GM23338 (cell line): Measurements from ENCODE around the gene RENBP. TPM values are rescaled to one million over a fixed set of nuclear protein-coding genes. Genes with fewer than 3 reads are reported as not detected.

Experiments
- ATAC-seq: fragments of 200-7000 bp; cut with Tn5 transposase; 3 replicates; pipeline ENCODE4 v1.9.1; 2020
- DNase-seq: peaks from one replicate; pipeline ENCODE4 v3.0.0-alpha.2; 2015; ENCODE audit warnings: low spot score
- H2AFZ ChIP-seq: fragments of 200-600 bp; sonication (generic); 2 replicates; pipeline ENCODE4 v1.8.0; 2016; ENCODE audit warnings: antibody characterized with exemption, mild to moderate bottlenecking, moderate library complexity
- H3F3A ChIP-seq: fragments of 200-600 bp; sonication (generic); replicated peaks from 2 replicates; pipeline ENCODE4 v1.8.0; 2017; ENCODE audit warnings: antibody characterized with exemption, mixed run types, low read depth
- H3K27ac ChIP-seq: fragments of 200-600 bp; sonication (generic); 2 replicates; pipeline ENCODE4 v1.6.1; 2016; ENCODE audit warnings: low read depth
- H3K27me3 ChIP-seq: fragments of 200-600 bp; sonication (generic); 2 replicates; pipeline ENCODE4 v1.8.0; 2016; ENCODE audit warnings: mild to moderate bottlenecking, mixed run types, moderate library complexity; ENCODE audit not compliant: insufficient read depth
- H3K36me3 ChIP-seq: fragments of 200-600 bp; sonication (generic); 2 replicates; pipeline ENCODE4 v1.8.0; 2016; ENCODE audit warnings: mild to moderate bottlenecking; ENCODE audit not compliant: insufficient read depth
- H3K4me1 ChIP-seq: fragments of 200-600 bp; sonication (generic); 2 replicates; pipeline ENCODE4 v1.8.0; 2016; ENCODE audit warnings: mild to moderate bottlenecking, moderate library complexity; ENCODE audit not compliant: insufficient read depth
- H3K4me2 ChIP-seq: fragments of 200-600 bp; sonication (generic); 2 replicates; pipeline ENCODE4 v1.7.1; 2017; ENCODE audit warnings: mixed run types
- H3K4me3 ChIP-seq: fragments of 200-600 bp; sonication (generic); 2 replicates; pipeline ENCODE4 v1.6.1; 2016; ENCODE audit warnings: mixed run types
- H3K79me2 ChIP-seq: fragments of 200-600 bp; sonication (generic); replicated peaks from 2 replicates; pipeline ENCODE4 v1.8.0; 2017; ENCODE audit warnings: mild to moderate bottlenecking; ENCODE audit not compliant: insufficient read depth
- H3K9me2 ChIP-seq: fragments of 200-600 bp; sonication (generic); 2 replicates; pipeline ENCODE4 v1.8.0; 2017; ENCODE audit not compliant: insufficient read depth
- H4K20me1 ChIP-seq: fragments of 200-600 bp; sonication (generic); replicated peaks from 2 replicates; pipeline ENCODE4 v1.8.0; 2017; ENCODE audit warnings: mild to moderate bottlenecking; ENCODE audit not compliant: insufficient read depth
- H3K27ac Mint-ChIP-seq: 2 replicates; pipeline ENCODE4 v1.8.0; 2020; ENCODE audit warnings: inconsistent platforms, mild to moderate bottlenecking, moderate library complexity, mixed read lengths
- H3K27me3 Mint-ChIP-seq: 3 replicates; pipeline ENCODE4 v1.8.0; 2022; ENCODE audit warnings: low read depth, mild to moderate bottlenecking, moderate library complexity, mixed read lengths, inconsistent platforms; ENCODE audit not compliant: insufficient read depth, poor library complexity
- H3K36me3 Mint-ChIP-seq: 3 replicates; pipeline ENCODE4 v1.8.0; 2021; ENCODE audit warnings: low read depth, mild to moderate bottlenecking, inconsistent platforms, moderate library complexity, mixed read lengths
- H3K4me1 Mint-ChIP-seq: 3 replicates; pipeline ENCODE4 v1.8.0; 2020; ENCODE audit warnings: mild to moderate bottlenecking, inconsistent platforms, mixed read lengths
- H3K4me3 Mint-ChIP-seq: 3 replicates; pipeline ENCODE4 v1.8.0; 2021; ENCODE audit warnings: moderate library complexity, mild to moderate bottlenecking, inconsistent platforms, mixed read lengths
- H3K9me3 Mint-ChIP-seq: 3 replicates; pipeline ENCODE4 v1.8.0; 2020; ENCODE audit warnings: moderate library complexity, mild to moderate bottlenecking, inconsistent platforms, mixed read lengths
- CTCF ChIP-seq, 2 experiments: fragments of 200-600 bp in 1 of 2; sonication (generic) in 1 of 2; conservative IDR thresholded peaks; 2 replicates each; pipeline versions ENCODE4 v1.5.1 to v1.6.1; 2016 to 2017; ENCODE audit warnings: antibody characterized with exemption in 2 of 2, low read depth in 2 of 2, mild to moderate bottlenecking in 2 of 2, moderate library complexity in 1 of 2
- EZH2 ChIP-seq: fragments of 200-600 bp; sonication (generic); IDR thresholded peaks from one replicate; pipeline ENCODE4 v1.8.0; 2017; ENCODE audit warnings: antibody characterized with exemption, mild to moderate bottlenecking, low read depth; ENCODE audit not compliant: unreplicated experiment
- EZH2phosphoT487 ChIP-seq: fragments of 200-600 bp; sonication (generic); IDR thresholded peaks from one replicate; pipeline ENCODE4 v1.8.1; 2018; ENCODE audit warnings: antibody characterized with exemption; ENCODE audit not compliant: unreplicated experiment
- JUNB ChIP-seq: IDR thresholded peaks from one replicate; pipeline ENCODE4 v1.6.1; 2016; ENCODE audit warnings: antibody characterized with exemption; ENCODE audit not compliant: unreplicated experiment
- NANOG ChIP-seq: IDR thresholded peaks from 2 replicates; pipeline ENCODE4 v1.6.1; 2016; ENCODE audit warnings: antibody characterized with exemption, borderline replicate concordance
- POLR2AphosphoS5 ChIP-seq: IDR thresholded peaks from 2 replicates; pipeline ENCODE4 v1.6.1; 2016; ENCODE audit warnings: antibody characterized with exemption, low read depth
- STAT1 ChIP-seq: IDR thresholded peaks from one replicate; pipeline ENCODE4 v1.6.1; 2016; ENCODE audit warnings: antibody characterized with exemption; ENCODE audit not compliant: unreplicated experiment
- ZNF114 ChIP-seq: fragments of 250-450 bp; sonication (Bioruptor Pico); IDR thresholded peaks from 2 replicates; pipeline ENCODE4 v1.5.0; 2020; ENCODE audit warnings: mild to moderate bottlenecking, moderate library complexity
- ZNF462 ChIP-seq: fragments of 250-450 bp; sonication (Bioruptor Pico); IDR thresholded peaks from 2 replicates; pipeline ENCODE4 v1.5.0; 2020; ENCODE audit warnings: mild to moderate bottlenecking, moderate library complexity
- polyA plus RNA-seq: library from polyadenylated mRNA; unstranded; fragments of >200 nt; fragmentation: Nextera tagmentation; extraction: Ambion mirVana; gene quantifications from 2 replicates; pipeline ENCODE4 v1.2.1, GENCODE V29; 2016
- total RNA-seq: library from RNA; depleted of rRNA; stranded (reverse); fragments of >200 nt; shearing (Covaris generic); gene quantifications from 2 replicates; pipeline ENCODE4 v1.2.3, GENCODE V29; 2014
- TF ChIP-seq, protein P1 (sequence below): IDR thresholded peaks from 2 replicates; pipeline ENCODE4 v1.6.1; 2016; ENCODE audit warnings: antibody characterized with exemption
- TF ChIP-seq, protein P2 (sequence below): IDR thresholded peaks from one replicate; pipeline ENCODE4 v1.6.1; 2018; ENCODE audit warnings: antibody characterized with exemption; ENCODE audit not compliant: unreplicated experiment

Gene RENBP
- total and polyA plus RNA-seq, 2 experiments from 2014 or later, result 2.0 to 10.3 TPM

DNA sequence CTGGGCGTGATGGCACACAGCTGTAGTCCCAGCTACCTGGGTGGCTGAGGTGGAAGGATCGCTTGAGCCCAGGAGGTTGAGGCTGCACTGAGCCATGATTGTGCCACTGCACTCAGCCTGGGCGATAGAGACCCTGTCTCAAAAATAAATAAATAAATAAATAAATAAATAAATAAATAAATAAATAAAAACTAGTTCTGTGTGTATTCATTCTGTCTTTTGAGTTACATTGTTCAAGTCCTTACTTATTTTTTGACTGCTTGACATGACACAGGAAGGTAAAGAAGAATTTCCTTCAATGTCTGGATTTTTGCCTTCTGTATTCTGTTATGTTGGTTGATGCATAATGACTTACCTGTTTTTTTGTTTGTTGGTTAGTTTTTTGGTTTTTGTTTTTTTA lies 7.4 kb downstream of the RENBP start:
- Histone ChIP-seq H3K4me2 (no peak overlapping the region), H3K79me2 (peaks cover 12% of the 10 kb centered on the region), H3F3A (no peaks in the 10 kb centered on the region), H3K27me3 (no peaks in the 10 kb centered on the region), H3K36me3 (no peaks in the 10 kb centered on the region), H4K20me1 (no peaks in the 10 kb centered on the region; the same call in 1 of the 2 replicates), H3K4me1 (peaks cover 4% of the 10 kb centered on the region; the same call in 1 of the 2 replicates), H3K27ac (no peak overlapping the region), H3K4me3 (no peak overlapping the region), H3K9me2 (no peaks in the 10 kb centered on the region), H2AFZ (no peak overlapping the region)
- TF ChIP-seq, protein P1, sequence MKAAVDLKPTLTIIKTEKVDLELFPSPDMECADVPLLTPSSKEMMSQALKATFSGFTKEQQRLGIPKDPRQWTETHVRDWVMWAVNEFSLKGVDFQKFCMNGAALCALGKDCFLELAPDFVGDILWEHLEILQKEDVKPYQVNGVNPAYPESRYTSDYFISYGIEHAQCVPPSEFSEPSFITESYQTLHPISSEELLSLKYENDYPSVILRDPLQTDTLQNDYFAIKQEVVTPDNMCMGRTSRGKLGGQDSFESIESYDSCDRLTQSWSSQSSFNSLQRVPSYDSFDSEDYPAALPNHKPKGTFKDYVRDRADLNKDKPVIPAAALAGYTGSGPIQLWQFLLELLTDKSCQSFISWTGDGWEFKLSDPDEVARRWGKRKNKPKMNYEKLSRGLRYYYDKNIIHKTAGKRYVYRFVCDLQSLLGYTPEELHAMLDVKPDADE, result no peak
- TF ChIP-seq POLR2AphosphoS5 (no peak), EZH2phosphoT487 (no peak), ZNF114 (CRISPR knock-in tag) (no peak), CTCF (conservative IDR thresholded peaks at IDR 0.05; ENCODE audit: low read depth in 2 of 2) (no peak), EZH2 (no peak), ZNF462 (no peak), NANOG (no peak), STAT1 (no peak), JUNB (no peak)
- TF ChIP-seq, protein P2, sequence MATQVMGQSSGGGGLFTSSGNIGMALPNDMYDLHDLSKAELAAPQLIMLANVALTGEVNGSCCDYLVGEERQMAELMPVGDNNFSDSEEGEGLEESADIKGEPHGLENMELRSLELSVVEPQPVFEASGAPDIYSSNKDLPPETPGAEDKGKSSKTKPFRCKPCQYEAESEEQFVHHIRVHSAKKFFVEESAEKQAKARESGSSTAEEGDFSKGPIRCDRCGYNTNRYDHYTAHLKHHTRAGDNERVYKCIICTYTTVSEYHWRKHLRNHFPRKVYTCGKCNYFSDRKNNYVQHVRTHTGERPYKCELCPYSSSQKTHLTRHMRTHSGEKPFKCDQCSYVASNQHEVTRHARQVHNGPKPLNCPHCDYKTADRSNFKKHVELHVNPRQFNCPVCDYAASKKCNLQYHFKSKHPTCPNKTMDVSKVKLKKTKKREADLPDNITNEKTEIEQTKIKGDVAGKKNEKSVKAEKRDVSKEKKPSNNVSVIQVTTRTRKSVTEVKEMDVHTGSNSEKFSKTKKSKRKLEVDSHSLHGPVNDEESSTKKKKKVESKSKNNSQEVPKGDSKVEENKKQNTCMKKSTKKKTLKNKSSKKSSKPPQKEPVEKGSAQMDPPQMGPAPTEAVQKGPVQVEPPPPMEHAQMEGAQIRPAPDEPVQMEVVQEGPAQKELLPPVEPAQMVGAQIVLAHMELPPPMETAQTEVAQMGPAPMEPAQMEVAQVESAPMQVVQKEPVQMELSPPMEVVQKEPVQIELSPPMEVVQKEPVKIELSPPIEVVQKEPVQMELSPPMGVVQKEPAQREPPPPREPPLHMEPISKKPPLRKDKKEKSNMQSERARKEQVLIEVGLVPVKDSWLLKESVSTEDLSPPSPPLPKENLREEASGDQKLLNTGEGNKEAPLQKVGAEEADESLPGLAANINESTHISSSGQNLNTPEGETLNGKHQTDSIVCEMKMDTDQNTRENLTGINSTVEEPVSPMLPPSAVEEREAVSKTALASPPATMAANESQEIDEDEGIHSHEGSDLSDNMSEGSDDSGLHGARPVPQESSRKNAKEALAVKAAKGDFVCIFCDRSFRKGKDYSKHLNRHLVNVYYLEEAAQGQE, result no peak
- Mint-ChIP-seq H3K9me3 (no peaks in the 10 kb centered on the region), H3K36me3 (peaks cover 10% of the 10 kb centered on the region), H3K27me3 (peaks cover 5% of the 10 kb centered on the region), H3K4me3 (no peak overlapping the region), H3K27ac (no peak overlapping the region), H3K4me1 (peaks cover 24% of the 10 kb centered on the region)
- no peak for DNase-seq
- no peak for ATAC-seq
